CD4-positive, alpha-beta memory T cell (primary cell): ENCODE data around the gene DUOX1. TPM values are rescaled to one million over a fixed set of nuclear protein-coding genes. Genes with fewer than 3 reads are reported as not detected.
"Not testable (repeated sequence)": the region's sequence is repeated elsewhere in the genome, so short reads cannot be mapped to it uniquely, and the experiment has no call there.

Source experiments
- CTCF ChIA-PET: fragments of 350-600 bp; sonication (Branson Sonifier 250); formaldehyde crosslinking; loops from one replicate; lab custom pipeline; 2021; ENCODE audit warnings: inconsistent platforms; ENCODE audit not compliant: partially characterized antibody; lab: Charles Lee
- POLR2A ChIA-PET: fragments of 350-600 bp; sonication (Branson Sonifier 250); formaldehyde crosslinking; loops from one replicate; lab custom pipeline; 2021; ENCODE audit not compliant: partially characterized antibody; lab: Charles Lee
- DNase-seq, 5 donors: peaks; one replicate each; pipeline versions ENCODE4 v3.0.0 to v3.0.0-alpha.2; 2020 to 2022; ENCODE audit warnings: mixed read lengths in 1 of 5
- H3K27ac ChIP-seq: one replicate; pipeline ENCODE4 v1.7.0; 2013; ENCODE audit warnings: low read depth, low read length
- H3K27me3 ChIP-seq: 2 replicates; pipeline ENCODE4 v1.7.0; 2013; ENCODE audit warnings: mild to moderate bottlenecking, low read length, moderate library complexity; ENCODE audit not compliant: insufficient read depth
- H3K36me3 ChIP-seq: 2 replicates; pipeline ENCODE4 v1.7.0; 2013; ENCODE audit warnings: mild to moderate bottlenecking, low read length, moderate library complexity; ENCODE audit not compliant: insufficient read depth
- H3K4me1 ChIP-seq: 2 replicates; pipeline ENCODE4 v1.7.0; 2013; ENCODE audit warnings: mild to moderate bottlenecking, low read length, moderate library complexity; ENCODE audit not compliant: insufficient read depth
- H3K4me3 ChIP-seq, 2 donors: one replicate each; pipeline ENCODE4 v1.7.0; 2013; ENCODE audit warnings: low read length in 2 of 2, mild to moderate bottlenecking in 1 of 2
- H3K9me3 ChIP-seq, 2 donors: one replicate each; pipeline ENCODE4 v1.7.0; 2013; ENCODE audit warnings: low read length in 2 of 2, control low read depth in 1 of 2; ENCODE audit not compliant: control insufficient read depth in 1 of 2
- H3K27ac Mint-ChIP-seq, 7 donors: one replicate each; pipeline ENCODE4 v1.8.0; 2020 to 2021; ENCODE audit warnings: mixed read lengths in 7 of 7, mild to moderate bottlenecking in 6 of 7, inconsistent platforms in 3 of 7, moderate library complexity in 3 of 7
- H3K27me3 Mint-ChIP-seq, 2 donors: one replicate each; pipeline ENCODE4 v1.8.0; 2020 to 2021; ENCODE audit warnings: mixed read lengths in 2 of 2
- H3K36me3 Mint-ChIP-seq, 2 donors: one replicate each; pipeline ENCODE4 v1.8.0; 2020 to 2021; ENCODE audit warnings: mixed read lengths in 2 of 2, inconsistent platforms in 1 of 2, mild to moderate bottlenecking in 1 of 2
- H3K4me1 Mint-ChIP-seq, 4 donors: one replicate each; pipeline ENCODE4 v1.8.0; 2020 to 2021; ENCODE audit warnings: mixed read lengths in 4 of 4, mild to moderate bottlenecking in 1 of 4
- H3K4me3 Mint-ChIP-seq, 8 donors: one replicate each; pipeline ENCODE4 v1.8.0; 2020 to 2021; ENCODE audit warnings: mixed read lengths in 8 of 8, mild to moderate bottlenecking in 7 of 8, moderate library complexity in 6 of 8, inconsistent platforms in 3 of 8
- H3K9me3 Mint-ChIP-seq, 8 donors: one replicate each; pipeline ENCODE4 v1.8.0; 2020 to 2021; ENCODE audit warnings: mixed read lengths in 8 of 8, mild to moderate bottlenecking in 5 of 8, inconsistent platforms in 3 of 8, moderate library complexity in 1 of 8
- intact Hi-C: fragments of 100-400 bp; cut with micrococcal nuclease; formaldehyde crosslinking; loops from one replicate; pipeline ENCODE4 v1.15.1; 2023
- polyA plus RNA-seq, 2 donors: library from polyadenylated mRNA; unstranded; fragments of 300-500 nt; fragmentation: Illumina TruSeq; gene quantifications; one replicate each; pipeline ENCODE4 v1.2.3, GENCODE V29; 2021
- total RNA-seq, 2 experiments: library from RNA; stranded (reverse); gene quantifications; one replicate each; pipeline ENCODE4 v1.2.3, GENCODE V29; 2021

The DUOX1 gene
- total RNA-seq (under 1 TPM; 0.06 to 0.19 TPM), polyA plus RNA-seq (1 to 10 TPM in 1 of 2 donors, under 1 TPM in 1; 0.19 to 2.9 TPM)

DNA sequence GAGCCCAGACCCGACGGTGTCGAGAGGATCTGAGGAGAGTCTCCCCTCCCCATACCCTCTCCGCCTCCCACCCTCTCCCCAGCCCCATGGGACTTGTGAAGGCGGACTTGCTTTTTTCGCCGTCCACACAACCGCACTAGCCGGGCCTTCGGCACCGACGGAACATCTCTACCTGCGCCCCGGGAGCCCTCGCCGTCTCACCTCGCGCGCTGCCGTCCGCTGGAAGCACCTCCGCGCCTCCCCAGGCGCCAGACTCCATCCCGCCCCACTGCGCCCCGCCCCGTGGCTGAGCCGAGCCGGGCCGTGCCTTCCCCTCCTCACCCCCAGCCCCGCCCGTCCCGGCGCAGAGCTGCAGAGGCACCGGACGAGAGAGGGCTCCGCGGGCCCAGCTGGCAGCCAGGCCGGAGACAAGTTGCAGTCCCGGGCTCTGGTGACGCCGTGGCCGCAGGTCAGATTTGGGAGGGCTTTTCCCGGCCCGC, at the start of gene DUOX1, which contains the start of gene DUOXA1:
Gene DUOX1 (plus strand): TSS at position 344 of the 479 bp plus-strand sequence. CDS start 1,973 bp downstream, outside the sequence.
Gene DUOXA1 (minus strand): TSS at position 229 of the 479 bp plus-strand sequence. CDS start 6,865 bp downstream, outside the sequence.
- H3K9me3 Mint-ChIP-seq = peaks cover 0 to 4% (median 0%) of the 10 kb centered on the region in 8 donors
- intact Hi-C loops = loop anchor here (5.0 kb wide), 1 partner anchor 483 kb away; no protein-coding TSS in a partner anchor
- peaks cover 46 to 56% of the 10 kb centered on the region in 2 donors for H3K27me3 Mint-ChIP-seq
- Histone ChIP-seq H3K27me3 (peaks cover 38% of the 10 kb centered on the region), H3K9me3 (no peaks in the 10 kb centered on the region), H3K27ac (no peak within 1 kb of the TSS), H3K4me1 (no peaks in the 10 kb centered on the region), H3K4me3 (no peak within 1 kb of the TSS), H3K36me3 (no peaks in the 10 kb centered on the region)
- peaks cover 0 to 12% (median 7%) of the 10 kb centered on the region in 4 donors for H3K4me1 Mint-ChIP-seq
- CTCF ChIA-PET = interaction anchor here (1.2 to 3.0 kb wide), 4 partner anchors 12 to 147 kb away, joined by 3 to 19 read pairs (median 4); partner anchors contain the start of gene DUOXA2
- H3K27ac Mint-ChIP-seq = no peak within 1 kb of the TSS
- POLR2A ChIA-PET = interaction anchor here (0.8 to 1.2 kb wide), 2 partner anchors 11 to 37 kb away, joined by 3 read pairs; no protein-coding TSS in a partner anchor
- H3K4me3 Mint-ChIP-seq = peak within 1 kb of the TSS in 7 of 8 donors; percentile 11 to 65 (median 54)
- DNase-seq = no peak
- H3K36me3 Mint-ChIP-seq = no peaks in the 10 kb centered on the region

DNA sequence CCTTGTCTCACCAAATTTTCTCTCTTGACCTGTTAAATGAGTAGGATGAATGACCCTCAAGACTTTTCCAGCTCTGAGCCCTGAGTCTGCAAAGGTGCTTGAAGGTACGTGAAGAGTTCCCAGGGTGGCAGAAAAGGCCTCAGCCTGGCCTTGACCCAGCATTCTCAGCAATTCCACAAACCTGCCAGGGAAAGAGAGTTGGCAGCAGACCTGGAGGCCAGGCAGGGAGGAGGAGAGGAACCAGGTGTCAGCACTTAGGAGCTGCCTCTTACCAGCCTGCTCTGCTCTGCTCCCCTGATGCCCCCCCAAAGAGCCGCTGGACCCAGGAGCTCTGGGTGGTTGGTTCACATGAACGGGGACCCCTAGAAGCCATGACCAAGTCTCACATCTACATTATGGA, 49.2 kb upstream of the DUOX1 start:
- intact Hi-C loops, H3K27me3 ChIP-seq, H3K27ac ChIP-seq, H3K9me3 Mint-ChIP-seq, H3K4me3 Mint-ChIP-seq, H3K4me1 Mint-ChIP-seq, POLR2A ChIA-PET, H3K4me3 ChIP-seq, H3K36me3 ChIP-seq, CTCF ChIA-PET, H3K36me3 Mint-ChIP-seq, H3K27ac Mint-ChIP-seq, H3K4me1 ChIP-seq, DNase-seq, H3K9me3 ChIP-seq, H3K27me3 Mint-ChIP-seq: not testable (repeated sequence)

DNA sequence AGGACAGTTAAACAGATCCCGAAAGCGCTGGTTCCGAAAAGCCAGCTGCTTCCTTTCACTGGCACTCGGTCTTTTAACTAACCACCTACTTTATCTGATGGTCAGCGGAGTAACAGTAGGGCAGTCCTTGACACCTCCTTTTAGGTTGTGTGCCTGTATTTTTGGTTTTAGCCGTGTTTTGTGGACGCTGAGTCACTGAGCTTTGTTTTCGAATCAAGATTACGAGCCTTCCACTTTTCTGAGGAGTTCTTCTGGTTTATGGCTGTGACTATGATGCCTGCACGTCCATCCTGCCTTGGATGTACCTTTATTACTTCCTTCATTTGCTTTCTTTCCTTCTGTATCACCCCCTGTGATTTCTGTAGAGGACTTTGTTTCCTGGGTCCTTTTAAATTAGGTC, 47.4 kb upstream of the DUOX1 start:
- H3K36me3 Mint-ChIP-seq, DNase-seq, H3K4me3 Mint-ChIP-seq, H3K9me3 ChIP-seq, CTCF ChIA-PET, H3K36me3 ChIP-seq, H3K4me1 Mint-ChIP-seq, H3K4me3 ChIP-seq, H3K27ac ChIP-seq, H3K27me3 ChIP-seq, H3K9me3 Mint-ChIP-seq, intact Hi-C loops, POLR2A ChIA-PET, H3K4me1 ChIP-seq: not testable (repeated sequence)
- peak overlapping the region in 1 of 7 donors; percentile 13 for H3K27ac Mint-ChIP-seq
- peaks cover 7 to 13% of the 10 kb centered on the region in 2 donors for H3K27me3 Mint-ChIP-seq

DNA sequence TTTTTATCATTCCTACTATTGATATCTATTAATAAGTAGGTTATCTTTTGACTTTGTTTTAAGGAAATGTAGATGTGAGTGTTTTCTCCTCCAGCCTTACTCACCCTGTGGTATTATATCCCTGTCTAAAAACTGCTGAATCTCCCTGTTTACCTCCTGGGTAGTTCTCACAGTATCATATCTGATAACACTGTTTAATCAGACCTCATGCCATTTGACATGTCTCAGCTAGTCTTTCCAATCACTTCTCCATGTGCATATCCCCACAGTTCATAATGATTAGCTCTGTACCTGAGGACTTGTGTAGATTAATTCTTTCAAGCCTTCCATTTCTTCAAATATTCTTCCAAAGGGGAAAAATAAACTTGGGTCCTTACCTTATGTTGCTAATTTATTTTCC, 46.6 kb upstream of the DUOX1 start:
- Mint-ChIP-seq H3K4me1 (no peaks in the 10 kb centered on the region), H3K9me3 (no peaks in the 10 kb centered on the region), H3K27me3 (peaks cover 11 to 14% of the 10 kb centered on the region in 2 donors), H3K36me3 (no peaks in the 10 kb centered on the region), H3K27ac (no peak overlapping the region), H3K4me3 (no peak overlapping the region)
- no peaks in the 10 kb centered on the region for H3K4me1 ChIP-seq
- H3K4me3 ChIP-seq = no peak overlapping the region
- H3K27me3 ChIP-seq = no peaks in the 10 kb centered on the region
- POLR2A ChIA-PET = no interaction called here
- no peak overlapping the region for H3K27ac ChIP-seq
- CTCF ChIA-PET = no interaction called here
- H3K9me3 ChIP-seq = no peaks in the 10 kb centered on the region
- intact Hi-C loops = no loop called here
- H3K36me3 ChIP-seq = no peaks in the 10 kb centered on the region
- no peak for DNase-seq

GRCh38 chr15:45084163-45084562, 45.6 kb upstream of the DUOX1 start:
- H3K4me1 ChIP-seq = no peaks in the 10 kb centered on the region
- ChIA-PET CTCF (no interaction called here), POLR2A (no interaction called here)
- no peak overlapping the region for H3K27ac ChIP-seq
- intact Hi-C loops = no loop called here
- Mint-ChIP-seq H3K9me3 (no peaks in the 10 kb centered on the region), H3K4me3 (no peak overlapping the region), H3K4me1 (no peaks in the 10 kb centered on the region), H3K36me3 (no peaks in the 10 kb centered on the region), H3K27ac (no peak overlapping the region), H3K27me3 (peaks cover 14% of the 10 kb centered on the region in 2 donors)
- DNase-seq = no peak
- H3K27me3 ChIP-seq = no peaks in the 10 kb centered on the region
- no peaks in the 10 kb centered on the region for H3K9me3 ChIP-seq
- H3K4me3 ChIP-seq = no peak overlapping the region
- no peaks in the 10 kb centered on the region for H3K36me3 ChIP-seq

- H3K9me3 Mint-ChIP-seq = no peaks in the 10 kb centered on the region
- no peaks in the 10 kb centered on the region for H3K36me3 ChIP-seq
- no peak overlapping the region for H3K27ac ChIP-seq
- ChIA-PET POLR2A (no interaction called here), CTCF (no interaction called here)
- no peak overlapping the region for H3K4me3 ChIP-seq
- intact Hi-C loops = no loop called here
- H3K27me3 ChIP-seq = no peaks in the 10 kb centered on the region
- H3K4me1 ChIP-seq = no peaks in the 10 kb centered on the region
- H3K27ac Mint-ChIP-seq = no peak overlapping the region
- DNase-seq = no peak
- no peaks in the 10 kb centered on the region for H3K9me3 ChIP-seq
- no peaks in the 10 kb centered on the region for H3K36me3 Mint-ChIP-seq
- H3K4me3 Mint-ChIP-seq = no peak overlapping the region
- H3K4me1 Mint-ChIP-seq = no peaks in the 10 kb centered on the region
- peaks cover 25 to 29% of the 10 kb centered on the region in 2 donors for H3K27me3 Mint-ChIP-seq
Measured at GRCh38 chr15:45087513-45087912, 42.3 kb upstream of the DUOX1 start.

DNA sequence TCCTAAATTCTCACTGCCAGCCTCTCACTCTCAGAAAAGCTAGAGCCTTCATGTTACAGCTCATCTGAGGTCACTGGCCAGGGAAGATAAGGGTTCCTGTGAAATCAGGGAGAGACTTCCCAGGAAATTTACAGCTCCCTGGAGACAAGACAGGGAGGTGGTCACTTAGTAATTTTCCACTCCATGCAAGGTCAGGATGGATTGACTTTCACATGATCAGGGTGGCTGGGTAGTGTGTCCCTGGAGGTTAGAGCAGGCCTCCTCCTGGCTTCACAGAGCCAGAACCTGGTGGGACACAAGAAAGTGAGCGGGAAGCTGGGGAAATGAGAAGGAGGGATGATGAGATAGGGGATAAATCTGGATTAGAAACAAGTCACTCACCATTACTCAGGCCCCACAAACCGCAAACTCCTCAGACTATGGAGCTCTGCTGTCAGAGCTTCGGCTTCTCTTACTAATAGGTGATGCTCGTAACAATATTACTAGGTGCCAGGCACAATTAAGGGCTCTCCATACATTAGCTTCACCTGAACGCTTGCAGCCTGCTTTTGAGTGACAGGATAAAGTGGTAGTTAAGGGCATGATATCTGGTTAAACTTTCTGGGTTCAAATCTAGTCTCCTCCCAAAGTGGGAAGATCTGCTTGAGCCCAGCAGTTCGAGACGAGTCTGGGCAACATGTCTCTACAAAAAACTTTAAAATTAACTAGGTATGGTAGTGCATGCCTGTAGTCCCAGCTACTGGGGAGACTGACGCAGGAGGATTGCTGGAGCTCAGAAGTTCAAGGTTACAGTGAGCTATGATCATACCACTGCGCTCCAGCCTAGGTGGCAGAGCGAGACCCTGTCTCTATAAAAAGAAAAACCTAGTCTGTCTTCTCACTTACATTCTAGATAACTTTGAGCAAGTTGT, 40.7 kb upstream of the DUOX1 start:
- Histone ChIP-seq H3K36me3 (no peaks in the 10 kb centered on the region), H3K9me3 (no peaks in the 10 kb centered on the region), H3K4me1 (no peaks in the 10 kb centered on the region), H3K27me3 (no peaks in the 10 kb centered on the region), H3K4me3 (no peak overlapping the region), H3K27ac (no peak overlapping the region)
- intact Hi-C loops = no loop called here
- no peaks in the 10 kb centered on the region for H3K36me3 Mint-ChIP-seq
- CTCF ChIA-PET = interaction anchor here (0.6 kb wide), 1 partner anchor 67 kb away, joined by 3 read pairs; no protein-coding TSS in a partner anchor
- H3K9me3 Mint-ChIP-seq = no peaks in the 10 kb centered on the region
- no peak overlapping the region for H3K4me3 Mint-ChIP-seq
- H3K27ac Mint-ChIP-seq = no peak overlapping the region
- POLR2A ChIA-PET = no interaction called here
- peaks cover 21 to 29% of the 10 kb centered on the region in 2 donors for H3K27me3 Mint-ChIP-seq
- no peak for DNase-seq
- no peaks in the 10 kb centered on the region for H3K4me1 Mint-ChIP-seq
